Activated gamma-delta T cell treated with anti-CD3 and anti-CD28 coated beads, Interleukin-2, amount 50 U/mL, for 16 hours (primary cell): ENCODE measurements around the gene ALOX12.
"Not testable (repeated sequence)": the region's sequence is repeated elsewhere in the genome, so short reads cannot be mapped to it uniquely, and the experiment has no call there.

Experiments used
- DNase-seq: peaks from one replicate; pipeline ENCODE4 v3.0.0-alpha.2; 2020; ENCODE audit warnings: low read depth

ALOX12 gene

DNA sequence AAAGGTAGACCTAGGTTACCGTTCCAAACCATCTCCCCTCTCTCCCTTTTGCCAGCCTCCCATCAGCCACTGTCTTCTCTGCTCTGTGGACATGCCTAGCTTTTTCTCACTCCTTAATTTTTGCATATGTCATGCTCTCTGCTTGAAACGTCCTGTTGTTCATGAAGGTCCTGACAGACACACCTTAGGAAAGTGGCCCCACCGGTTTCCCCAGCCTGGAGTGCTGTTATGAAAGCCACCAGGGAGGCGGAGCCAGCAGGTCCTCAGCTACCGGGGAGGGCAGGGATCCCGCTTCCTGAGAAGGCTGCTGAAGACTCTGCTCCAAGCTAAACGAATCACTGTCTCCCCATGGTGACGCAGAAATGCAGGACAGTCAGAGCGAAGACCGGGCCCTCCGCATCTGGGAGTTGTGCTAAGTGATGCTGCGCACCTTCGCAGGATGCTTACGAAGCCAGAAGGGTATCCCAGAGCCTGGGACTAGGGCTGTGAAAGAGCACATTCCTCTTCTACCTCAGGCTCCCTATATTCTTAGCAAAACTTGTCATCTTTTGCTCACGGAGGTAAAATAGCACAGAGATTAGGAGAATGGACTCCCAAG is 50.4 kb downstream of the ALOX12 start:
- DNase-seq = no peak

DNA sequence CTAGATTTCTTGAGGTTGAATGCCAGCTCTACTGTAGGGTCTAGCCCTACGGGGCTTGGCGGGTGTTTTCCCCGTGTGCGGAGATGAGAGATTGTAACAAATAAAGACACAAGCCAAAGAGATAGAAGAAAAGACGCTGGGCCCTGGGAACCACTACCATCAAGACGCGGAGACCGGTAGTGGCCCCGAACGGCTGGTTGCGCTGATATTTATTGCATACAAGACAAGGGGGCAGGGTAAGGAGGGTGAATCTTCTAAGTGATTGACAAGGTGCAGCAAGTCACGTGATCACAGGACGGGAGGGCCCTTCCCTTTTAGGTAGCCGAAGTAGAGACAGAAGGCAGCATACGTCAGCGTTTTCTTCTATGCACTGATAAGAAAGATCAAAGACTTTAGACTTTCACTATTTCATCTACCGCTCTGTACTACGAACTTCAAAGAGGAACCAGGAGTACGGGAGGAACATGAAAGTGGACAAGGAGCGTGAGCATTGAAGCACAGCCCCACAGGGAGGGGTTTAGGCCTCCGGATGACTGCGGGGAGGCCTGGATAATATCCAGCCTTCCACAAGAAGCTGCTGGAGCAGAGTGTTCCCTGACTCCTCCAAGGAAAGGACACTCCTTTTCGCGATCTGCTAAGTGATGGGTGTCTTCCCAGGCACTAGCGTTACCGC is 51.0 kb downstream of the ALOX12 start:
- DNase-seq = peak; percentile 52

GRCh38 chr17:7047566-7047965 is 51.7 kb downstream of the ALOX12 start:
- DNase-seq = no peak

DNA sequence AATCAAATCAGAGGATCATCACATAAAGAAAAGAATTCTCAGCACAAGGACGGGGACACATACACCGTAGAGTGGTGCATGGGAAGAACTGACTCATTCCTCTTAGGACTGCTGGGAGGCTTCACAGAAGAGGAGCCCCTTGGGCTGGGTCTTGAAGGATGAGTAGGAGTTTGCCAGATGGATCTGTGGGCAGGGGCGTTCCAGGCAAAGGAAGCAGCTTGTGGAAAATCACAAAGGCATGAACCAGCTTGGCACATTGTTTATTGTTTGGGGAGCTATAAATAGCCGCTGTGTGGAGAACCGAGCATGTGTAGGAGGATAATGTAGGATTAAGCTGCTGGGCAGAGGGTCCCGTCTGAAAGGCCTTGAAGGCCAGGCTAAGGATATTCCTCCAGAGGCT is 53.1 kb downstream of the ALOX12 start:
- DNase-seq = no peak

DNA sequence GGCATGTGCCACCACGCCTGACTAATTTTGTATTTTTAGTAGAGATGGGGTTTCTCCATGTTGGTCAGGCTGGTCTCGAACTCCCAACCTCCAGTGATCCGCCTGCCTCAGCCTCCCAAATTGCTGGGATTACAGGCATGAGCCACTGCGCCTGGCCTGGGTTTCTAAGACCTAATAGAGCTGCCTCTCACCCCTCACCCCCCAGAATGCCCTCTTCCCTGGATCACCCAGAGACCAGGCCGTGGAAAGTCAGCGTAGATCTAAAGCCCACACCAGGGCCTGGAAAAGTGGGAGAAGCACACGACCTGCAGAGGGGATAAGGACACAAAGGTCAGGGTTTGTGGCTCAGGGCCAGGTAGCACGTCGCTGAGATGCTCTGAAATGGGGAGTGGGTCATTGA is 54.7 kb downstream of the ALOX12 start:
- not testable (repeated sequence) for DNase-seq

GRCh38 chr17:7056386-7056785 is 60.5 kb downstream of the ALOX12 start:
- DNase-seq = no peak

DNA sequence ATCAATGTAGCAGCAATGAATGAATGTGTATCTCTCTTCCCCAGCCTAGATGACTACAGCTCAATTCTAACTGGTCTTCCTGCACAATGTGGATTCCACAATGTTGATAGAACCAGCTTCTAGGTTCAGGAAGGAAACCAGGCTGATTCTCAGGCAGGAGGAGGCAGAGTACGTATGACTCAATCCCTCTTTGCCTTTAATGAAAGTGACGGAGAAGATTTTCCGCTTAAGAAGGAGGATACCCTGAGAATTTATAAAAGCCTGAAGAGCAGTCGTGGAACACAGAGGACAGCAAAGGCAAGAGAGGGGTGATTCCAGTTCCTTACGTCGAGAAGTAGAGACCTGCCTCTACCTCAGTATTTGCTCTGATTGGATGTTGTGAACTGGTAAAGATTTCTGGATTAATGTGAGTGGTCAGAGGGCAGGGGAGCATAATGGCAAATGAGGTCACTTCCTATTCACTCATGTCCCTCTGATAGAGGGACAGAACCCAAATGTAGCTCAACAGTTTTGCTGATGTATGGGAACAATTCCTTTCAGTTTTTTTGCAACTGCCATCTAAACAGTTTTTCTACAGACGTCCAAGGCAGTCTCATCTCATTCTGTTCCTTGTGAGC is 63.1 kb downstream of the ALOX12 start:
- DNase-seq = no peak
